HepG2 (cell line): Measurements from ENCODE around the gene TSC1. TPM values are rescaled to one million over a fixed set of nuclear protein-coding genes. Genes with fewer than 3 reads are reported as not detected.

Experiments used
- ATAC-seq: fragments of 200-7000 bp; cut with Tn5 transposase; 3 replicates; pipeline ENCODE4 v1.9.1; 2020; ENCODE audit warnings: mild to moderate bottlenecking, moderate library complexity
- BruUV-seq: library from RNA; stranded (reverse); fragments of 400-500 nt; replicated peaks from 2 replicates; lab custom pipeline; 2021; lab: Mats Ljungman, UMichigan
- CTCF ChIA-PET: fragments of 300-600 bp; formaldehyde crosslinking; extraction: SDS; loops from one replicate; lab custom pipeline; 2021; ENCODE audit warnings: low total read pairs, inconsistent platforms, low intra/inter-chr PET ratio; lab: Yijun Ruan, JAX
- POLR2A ChIA-PET: fragments of 350-600 bp; sonication (Branson Sonifier 250); formaldehyde crosslinking; loops from one replicate; lab custom pipeline; 2020; ENCODE audit warnings: antibody characterized with exemption, inconsistent platforms; lab: Yijun Ruan, JAX
- DNase-seq: peaks from one replicate; pipeline ENCODE4 v3.0.0-alpha.2; 2015; ENCODE audit warnings: low spot score
- FAIRE-seq: peaks from 3 replicates; lab custom pipeline; 2011; peaks lifted over from hg19 to GRCh38; lab: Jason Lieb, UNC
- H2AFZ ChIP-seq: one replicate; pipeline ENCODE4 v1.6.1; 2011; ENCODE audit warnings: low read length, inconsistent platforms
- H3K27ac ChIP-seq: fragments of 300-600 bp; 3 replicates; pipeline ENCODE4 v1.8.0; 2011; ENCODE audit warnings: mixed run types, mild to moderate bottlenecking, mixed read lengths, low read length, inconsistent platforms; ENCODE audit not compliant: insufficient read depth; ENCODE audit errors: extremely low read length
- H3K27me3 ChIP-seq, 2 experiments: fragments of 200-600 bp in 1 of 2; 2 replicates in 1 of 2; 3 replicates in 1 of 2; pipeline versions ENCODE4 v1.6.0 to v1.8.0; 2011; ENCODE audit warnings: low read length in 2 of 2, mild to moderate bottlenecking in 2 of 2, moderate library complexity in 2 of 2, inconsistent platforms in 1 of 2; ENCODE audit not compliant: insufficient read depth in 2 of 2, control insufficient read depth in 1 of 2
- H3K36me3 ChIP-seq, 2 experiments: fragments of 200-600 bp in 1 of 2; replicated peaks in 1 of 2; 2 replicates in 1 of 2; 3 replicates in 1 of 2; pipeline versions ENCODE4 v1.5.1 to v1.8.0; 2011; ENCODE audit warnings: low read length in 2 of 2, inconsistent platforms in 1 of 2; ENCODE audit not compliant: insufficient read depth in 2 of 2, control insufficient read depth in 1 of 2
- H3K4me1 ChIP-seq: 2 replicates; pipeline ENCODE4 v1.5.1; 2012; ENCODE audit warnings: low read length, inconsistent platforms; ENCODE audit not compliant: insufficient read depth
- H3K4me2 ChIP-seq: 2 replicates; pipeline ENCODE4 v1.6.0; 2011; ENCODE audit warnings: low read depth, low read length, inconsistent platforms
- H3K4me3 ChIP-seq, 3 experiments: fragments of 200-600 bp in 1 of 3; sonication (generic), shearing (Covaris generic) in 1 of 3; replicated peaks in 1 of 3; 2 replicates each; pipeline ENCODE4 v1.5.1; 2011 to 2016; ENCODE audit warnings: low read length in 3 of 3, inconsistent platforms in 2 of 3, low read depth in 2 of 3, mild to moderate bottlenecking in 2 of 3, control low read depth in 1 of 3, mixed read lengths in 1 of 3; ENCODE audit not compliant: insufficient read depth in 1 of 3
- H3K79me2 ChIP-seq: one replicate; pipeline ENCODE4 v1.6.1; 2011; ENCODE audit warnings: low read length, inconsistent platforms; ENCODE audit not compliant: insufficient read depth
- H3K9ac ChIP-seq: 2 replicates; pipeline ENCODE4 v1.6.0; 2011; ENCODE audit warnings: mild to moderate bottlenecking, low read depth, low read length, inconsistent platforms; ENCODE audit not compliant: insufficient read depth
- H3K9me3 ChIP-seq: 2 replicates; pipeline ENCODE4 v1.5.1; 2012; ENCODE audit warnings: mild to moderate bottlenecking, low read length
- H4K20me1 ChIP-seq: 2 replicates; pipeline ENCODE4 v1.6.0; 2011; ENCODE audit warnings: inconsistent platforms, mild to moderate bottlenecking, low read length, moderate library complexity; ENCODE audit not compliant: insufficient read depth
- CBFB ChIP-seq: sonication (generic); formaldehyde crosslinking; IDR thresholded peaks from 2 replicates; pipeline ENCODE4 v1.4.0; 2020; ENCODE audit warnings: missing genetic modification reagents
- FOXK1 ChIP-seq: sonication (generic); formaldehyde crosslinking; IDR thresholded peaks from 2 replicates; pipeline ENCODE4 v1.4.0; 2020; ENCODE audit warnings: low read depth, missing genetic modification reagents, borderline replicate concordance
- JUNB ChIP-seq: sonication (generic); formaldehyde crosslinking; IDR thresholded peaks from 2 replicates; pipeline ENCODE4 v1.8.0; 2022; ENCODE audit warnings: missing genetic modification reagents, mild to moderate bottlenecking, borderline replicate concordance
- MLXIP ChIP-seq: sonication (generic); formaldehyde crosslinking; IDR thresholded peaks from 2 replicates; pipeline ENCODE4 v1.9.0; 2021; ENCODE audit warnings: missing genetic modification reagents, borderline replicate concordance
- NR2F1 ChIP-seq, 2 experiments: fragments of 450-650 bp in 1 of 2; formaldehyde crosslinking in 1 of 2; IDR thresholded peaks; 2 replicates each; pipeline versions ENCODE4 v1.5.0 to v1.6.1; 2016 to 2020; ENCODE audit warnings: mild to moderate bottlenecking in 1 of 2, missing compliant biosample characterization in 1 of 2, missing genetic modification reagents in 1 of 2, moderate library complexity in 1 of 2
- SALL2 ChIP-seq: sonication (generic); formaldehyde crosslinking; IDR thresholded peaks from 2 replicates; pipeline ENCODE4 v1.8.1; 2023; ENCODE audit warnings: mild to moderate bottlenecking, missing genetic modification reagents, inconsistent platforms
- SIN3A ChIP-seq: IDR thresholded peaks from 2 replicates; pipeline ENCODE4 v1.6.1; 2011; ENCODE audit warnings: low read depth, mild to moderate bottlenecking, control low read depth, low read length, borderline replicate concordance
- STAT6 ChIP-seq: sonication (generic); formaldehyde crosslinking; IDR thresholded peaks from 2 replicates; pipeline ENCODE4 v1.4.0; 2020; ENCODE audit warnings: missing genetic modification reagents, mild to moderate bottlenecking, borderline replicate concordance
- ZNF451 ChIP-seq: sonication (generic); formaldehyde crosslinking; IDR thresholded peaks from 2 replicates; pipeline ENCODE4 v1.5.0; 2020; ENCODE audit warnings: mild to moderate bottlenecking, missing genetic modification reagents
- ZNF616 ChIP-seq: sonication (generic); formaldehyde crosslinking; IDR thresholded peaks from 2 replicates; pipeline ENCODE4 v1.5.0; 2020; ENCODE audit warnings: low read depth, mild to moderate bottlenecking, missing genetic modification reagents
- ZNF766 ChIP-seq: sonication (generic); formaldehyde crosslinking; IDR thresholded peaks from 2 replicates; pipeline ENCODE4 v1.5.0; 2020; ENCODE audit warnings: missing genetic modification reagents, borderline replicate concordance
- ZNF772 ChIP-seq: sonication (generic); formaldehyde crosslinking; IDR thresholded peaks from 2 replicates; pipeline ENCODE4 v1.5.0; 2020; ENCODE audit warnings: mild to moderate bottlenecking, missing genetic modification reagents
- ZNF773 ChIP-seq: sonication (generic); formaldehyde crosslinking; IDR thresholded peaks from 2 replicates; pipeline ENCODE4 v1.4.0; 2020; ENCODE audit warnings: missing genetic modification reagents, borderline replicate concordance
- WGBS: methylation state at CpG from one replicate; pipeline ENCODE4 v1.1.6; 2017; ENCODE audit warnings: low lambda C conversion rate; 5-methylcytosine and 5-hydroxymethylcytosine counted together
- in situ Hi-C: cut with HindIII; loops from 2 replicates; pipeline ENCODE4 v1.10.0; 2017; ENCODE audit warnings: low pct_unique_long_range_greater_than_20kb; ENCODE audit not compliant: extremely low pct_ligation_motif_present
- intact Hi-C: fragments of 100-400 bp; cut with micrococcal nuclease; formaldehyde crosslinking; loops from one replicate; pipeline ENCODE4 v1.10.0; 2022; ENCODE audit not compliant: unreplicated experiment
- polyA plus RNA-seq, 8 experiments: library from polyadenylated mRNA; depleted of rRNA in 3 of 8; stranded (reverse) in 7 of 8; unstranded in 1 of 8; fragments of >200 nt; fragmentation: Illumina TruSeq in 4 of 8; extraction: Trizol in 4 of 8; gene quantifications; 2 replicates each; pipeline versions ENCODE4 v1.2.1 to v1.2.3, GENCODE V29; 2011 to 2016; ENCODE audit warnings: low read depth in 4 of 8, missing spikeins in 1 of 8, mixed read lengths in 1 of 8; ENCODE audit not compliant: insufficient read depth in 1 of 8
- total RNA-seq, 5 experiments: library from RNA; depleted of rRNA; stranded (reverse); fragments of >200 nt; fragmentation: Illumina TruSeq; extraction: Trizol; gene quantifications; 2 replicates each; pipeline ENCODE4 v1.2.3, GENCODE V29; 2016; ENCODE audit warnings: low read depth in 1 of 5

Gene TSC1
- total and polyA plus RNA-seq, 2 of the 13 experiments (the other 11 are each of a cell fraction or from before 2014, with no cell fraction given): 31.6 to 66.1 TPM

- TF ChIP-seq ZNF766 (no peak), ZNF451 (no peak), SALL2 (CRISPR knock-in tag) (no peak; the same call in 1 of the 2 replicates), ZNF773 (CRISPR knock-in tag) (no peak), SIN3A (peak; percentile 30; the same call in 1 of the 2 replicates), CBFB (CRISPR knock-in tag) (no peak), ZNF772 (CRISPR knock-in tag) (no peak), STAT6 (no peak)
Observed at GRCh38 chr9:132943651-132944293, 644 bp downstream of the TSC1 start (continued).

- ChIA-PET CTCF (no interaction called here), POLR2A (no interaction called here)
- intact Hi-C loops (no loop called here), in situ Hi-C loops (no loop called here)
- Histone ChIP-seq H3K9me3 (no peaks in the 10 kb centered on the region), H3K9ac (peak overlapping the region; percentile 10; the same call in 1 of the 2 replicates), H3K4me1 (peaks cover 57% of the 10 kb centered on the region), H2AFZ (no peak overlapping the region), H3K27ac (no peak overlapping the region), H3K36me3 (peaks cover 0 to 3% of the 10 kb centered on the region in 2 experiments; a peak in 1 of 5 replicates), H4K20me1 (no peaks in the 10 kb centered on the region; the same call in none of the 2 replicates), H3K4me3 (peak overlapping the region in 1 of 3 experiments; percentile 86; a peak in 1 of 6 replicates), H3K4me2 (peak overlapping the region; percentile 76), H3K27me3 (no peaks in the 10 kb centered on the region; a peak in 2 of 5 replicates), H3K79me2 (peaks cover 66% of the 10 kb centered on the region)
- 82% methylated on average over 5 of the region's 5 CpGs for WGBS
- DNase-seq (no peak), ATAC-seq (no peak), FAIRE-seq (no peak)
- BruUV-seq: no TSS peak
- TF ChIP-seq ZNF616 (CRISPR knock-in tag) (no peak), FOXK1 (CRISPR knock-in tag) (no peak), NR2F1 (CRISPR knock-in tag; IDR thresholded peaks at IDR 0.05) (no peak), MLXIP (CRISPR knock-in tag) (no peak), JUNB (CRISPR knock-in tag) (no peak)
Observed at GRCh38 chr9:132942541-132943182, 1.8 kb downstream of the TSC1 start.
